Fibroblast of pulmonary artery (primary cell): ENCODE measurements around the gene RAB7B.

Source experiments
- DNase-seq: peaks from one replicate; pipeline ENCODE4 v3.0.0-alpha.2; 2010; ENCODE audit warnings: low read depth
- H3K4me3 ChIP-seq: replicated peaks from 2 replicates; pipeline ENCODE4 v1.5.1; 2011; ENCODE audit warnings: low read depth, mild to moderate bottlenecking, control low read depth, low read length, moderate library complexity
- TF ChIP-seq, protein P1 (sequence below): IDR thresholded peaks from 2 replicates; pipeline ENCODE4 v1.5.1; 2011; ENCODE audit warnings: mild to moderate bottlenecking, control low read depth, low read length, inconsistent platforms; ENCODE audit errors: missing control alignments

Gene RAB7B

DNA sequence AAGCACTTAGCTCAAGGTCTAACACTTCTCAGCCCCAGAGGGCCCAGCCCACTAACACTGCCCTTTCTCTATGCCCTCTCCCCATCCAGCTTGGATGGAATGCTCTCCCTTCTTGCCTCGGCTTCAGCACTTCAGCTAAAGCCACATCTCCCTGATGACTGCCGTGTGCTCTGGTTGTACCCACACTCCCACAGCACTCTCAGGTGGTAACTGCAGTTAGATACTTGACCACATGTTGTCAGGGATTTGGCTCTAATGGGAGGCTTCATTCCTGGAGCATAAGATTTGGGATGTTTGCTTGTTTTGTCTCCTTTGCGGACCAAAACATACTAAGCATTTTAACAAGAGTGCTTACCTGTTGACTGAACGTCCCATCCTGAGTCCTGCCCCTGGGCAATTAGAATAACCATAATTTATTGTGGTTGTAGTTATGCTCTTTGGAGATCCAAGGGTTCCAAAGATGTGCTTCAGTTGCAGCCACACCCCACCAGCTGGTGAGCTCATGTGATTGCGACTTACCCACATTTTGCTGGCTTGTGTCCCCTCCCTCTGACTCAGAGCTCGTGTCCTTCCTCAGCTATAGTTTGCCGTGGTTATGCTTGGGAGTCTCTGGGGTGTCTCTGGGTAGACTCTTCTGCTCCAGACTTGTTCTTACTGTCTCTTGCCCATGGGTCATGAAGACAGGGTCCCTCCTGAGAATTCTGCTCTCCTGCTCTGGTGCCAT, 52.2 kb downstream of the RAB7B start:
- H3K4me3 ChIP-seq, result no peak overlapping the region
- DNase-seq, result peak; percentile 29
- TF ChIP-seq, protein P1, sequence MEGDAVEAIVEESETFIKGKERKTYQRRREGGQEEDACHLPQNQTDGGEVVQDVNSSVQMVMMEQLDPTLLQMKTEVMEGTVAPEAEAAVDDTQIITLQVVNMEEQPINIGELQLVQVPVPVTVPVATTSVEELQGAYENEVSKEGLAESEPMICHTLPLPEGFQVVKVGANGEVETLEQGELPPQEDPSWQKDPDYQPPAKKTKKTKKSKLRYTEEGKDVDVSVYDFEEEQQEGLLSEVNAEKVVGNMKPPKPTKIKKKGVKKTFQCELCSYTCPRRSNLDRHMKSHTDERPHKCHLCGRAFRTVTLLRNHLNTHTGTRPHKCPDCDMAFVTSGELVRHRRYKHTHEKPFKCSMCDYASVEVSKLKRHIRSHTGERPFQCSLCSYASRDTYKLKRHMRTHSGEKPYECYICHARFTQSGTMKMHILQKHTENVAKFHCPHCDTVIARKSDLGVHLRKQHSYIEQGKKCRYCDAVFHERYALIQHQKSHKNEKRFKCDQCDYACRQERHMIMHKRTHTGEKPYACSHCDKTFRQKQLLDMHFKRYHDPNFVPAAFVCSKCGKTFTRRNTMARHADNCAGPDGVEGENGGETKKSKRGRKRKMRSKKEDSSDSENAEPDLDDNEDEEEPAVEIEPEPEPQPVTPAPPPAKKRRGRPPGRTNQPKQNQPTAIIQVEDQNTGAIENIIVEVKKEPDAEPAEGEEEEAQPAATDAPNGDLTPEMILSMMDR, result no peak

DNA sequence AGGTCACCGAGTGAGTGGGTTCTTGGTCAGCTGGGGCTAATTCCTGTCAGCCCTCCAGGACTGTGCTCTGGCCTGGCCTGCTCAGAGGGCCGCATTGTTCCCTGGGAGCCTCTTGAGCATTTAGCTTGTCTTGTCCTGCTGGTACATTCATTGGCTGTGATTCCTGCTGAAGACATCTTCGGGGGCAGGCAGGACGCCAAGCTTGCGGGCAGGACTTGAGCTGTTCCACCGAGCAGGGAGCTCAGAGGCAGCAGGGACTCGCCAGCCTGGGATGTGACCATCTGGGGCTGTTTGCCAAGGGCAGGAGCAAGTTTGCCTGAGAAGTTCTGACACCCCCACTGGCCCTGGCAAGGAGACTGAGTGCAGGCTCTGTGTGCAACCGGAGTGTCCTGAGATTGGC, 52.9 kb downstream of the RAB7B start:
- no peak overlapping the region for H3K4me3 ChIP-seq
- peak; percentile 35 for DNase-seq
- TF ChIP-seq, protein P1, result no peak

DNA sequence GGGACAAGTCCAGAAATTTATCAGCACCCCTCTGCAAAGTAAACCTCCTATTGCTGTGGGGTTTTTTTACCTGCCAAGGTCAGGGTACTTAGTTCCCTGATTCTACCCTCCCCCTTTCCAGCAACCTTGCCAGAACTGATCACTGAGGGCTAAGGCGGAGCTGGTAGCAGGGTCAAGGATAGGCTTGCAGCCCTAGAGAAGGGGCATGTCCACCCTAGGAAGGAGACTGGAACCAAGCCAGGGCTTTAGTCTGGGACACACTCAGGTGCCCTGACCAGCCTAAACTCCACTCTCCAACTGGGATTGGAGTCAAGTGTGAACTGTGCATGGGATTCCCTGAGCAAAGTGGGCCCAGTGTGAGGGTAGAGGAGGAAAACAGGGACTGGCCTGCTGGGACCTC, 53.4 kb downstream of the RAB7B start:
- TF ChIP-seq, protein P1, result no peak
- no peak for DNase-seq
- H3K4me3 ChIP-seq, result no peak overlapping the region

DNA sequence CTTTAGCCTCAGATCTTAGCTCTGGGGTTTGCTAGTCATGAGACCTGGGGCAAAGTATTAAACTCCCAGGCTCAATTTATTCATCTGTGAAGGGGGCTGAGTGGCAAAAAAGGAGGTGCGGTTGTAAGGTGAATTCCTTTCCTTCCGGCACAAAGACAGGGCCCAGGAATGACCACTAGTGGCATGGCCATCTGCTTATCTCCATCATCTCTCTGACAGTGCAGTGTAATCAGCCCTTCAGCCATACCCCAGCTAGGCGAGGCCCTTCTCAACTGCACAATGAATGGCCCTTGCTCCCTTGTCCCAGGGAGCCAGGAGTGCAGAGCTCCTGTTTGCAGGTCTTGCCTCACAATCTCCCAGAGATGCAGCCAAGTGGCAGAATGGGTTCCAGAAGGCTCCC, 54.3 kb downstream of the RAB7B start:
- no peak overlapping the region for H3K4me3 ChIP-seq
- TF ChIP-seq, protein P1, result no peak
- DNase-seq, result no peak

DNA sequence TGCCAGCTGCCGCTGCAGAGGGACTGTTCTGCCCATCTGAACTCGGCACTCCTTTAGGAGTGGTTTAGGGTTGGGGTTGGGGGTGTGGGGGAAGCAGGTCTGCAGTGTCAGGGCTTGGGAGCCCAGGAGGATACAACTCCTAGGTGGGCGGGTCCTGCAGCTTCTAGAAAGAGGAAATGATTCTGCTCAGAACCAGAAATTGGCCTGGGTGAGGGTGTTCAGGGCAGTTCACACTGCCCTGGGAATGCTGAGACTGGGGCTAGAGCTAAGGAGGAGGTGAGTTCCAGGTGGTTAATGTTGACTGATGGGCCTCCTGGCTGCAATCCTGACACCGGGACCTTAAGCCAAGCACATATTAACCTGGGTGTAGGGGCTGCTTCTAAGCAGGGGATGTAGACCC, 55.2 kb downstream of the RAB7B start:
- TF ChIP-seq, protein P1, result no peak
- no peak overlapping the region for H3K4me3 ChIP-seq
- no peak for DNase-seq

DNA sequence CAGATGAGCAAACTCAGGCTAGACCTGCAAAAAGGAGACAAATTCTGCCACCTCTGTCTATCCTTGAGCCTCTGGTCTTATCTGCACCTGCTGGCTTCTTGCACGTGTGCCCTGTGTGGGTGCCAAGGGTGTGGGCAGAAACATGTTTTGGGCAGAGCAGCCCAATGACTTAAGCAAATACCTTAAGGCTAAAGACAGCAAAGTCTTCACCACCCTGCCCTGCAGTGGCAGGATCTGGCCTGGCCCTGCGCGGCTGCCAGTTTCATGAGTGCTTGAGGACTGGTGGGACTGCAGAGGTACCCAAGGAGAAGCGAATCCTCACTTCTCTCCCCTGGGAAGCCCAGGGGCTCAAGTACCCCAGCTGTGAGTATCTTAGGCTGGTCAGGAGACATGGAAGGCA, 56.2 kb downstream of the RAB7B start:
- TF ChIP-seq, protein P1, result no peak
- DNase-seq, result no peak
- no peak overlapping the region for H3K4me3 ChIP-seq

DNA sequence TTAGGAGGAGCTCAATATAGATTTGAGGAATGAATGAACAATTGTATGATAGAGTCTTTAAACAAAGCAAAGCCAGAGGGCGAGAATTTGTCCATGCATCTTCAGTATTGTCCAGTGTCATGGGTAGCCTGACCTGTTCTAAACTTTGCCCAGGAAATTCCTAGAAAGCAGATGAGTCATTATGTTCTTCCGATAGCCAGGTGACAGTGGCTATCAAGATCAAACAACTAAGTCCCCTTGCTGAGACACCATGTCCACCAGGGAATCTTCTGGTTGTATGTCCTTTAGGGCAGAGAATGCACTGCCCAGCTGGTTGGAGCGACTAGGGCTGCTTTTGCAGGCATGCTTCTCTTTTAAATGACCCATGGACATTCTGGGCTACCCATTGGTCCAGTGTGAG, 58.1 kb downstream of the RAB7B start:
- DNase-seq, result no peak
- H3K4me3 ChIP-seq, result no peak overlapping the region
- TF ChIP-seq, protein P1, result no peak
